HG02973 (cell line): ENCODE data around the gene ELP4.
A peak's percentile ranks its signal among the peaks of the same experiment; 100 is the strongest.
"Not testable (repeated sequence)": the region's sequence is repeated elsewhere in the genome, so short reads cannot be mapped to it uniquely, and the experiment has no call there.

Source experiments
- ATAC-seq: cut with Tn5 transposase; IDR thresholded peaks from one replicate; pipeline ENCODE4 v1.9.1; 2021; ENCODE audit warnings: moderate library complexity; ENCODE audit not compliant: unreplicated experiment

ELP4 gene

GRCh38 chr11:31509429-31510345, at the start of gene ELP4, which contains the start of gene IMMP1L:
ELP4 (plus strand) TSS chr11:31509767; CDS start chr11:31509785, 18 bp downstream.
IMMP1L (minus strand) TSS chr11:31509622; CDS start chr11:31463276, 46,346 bp downstream.
- peak; percentile 100 for ATAC-seq

DNA sequence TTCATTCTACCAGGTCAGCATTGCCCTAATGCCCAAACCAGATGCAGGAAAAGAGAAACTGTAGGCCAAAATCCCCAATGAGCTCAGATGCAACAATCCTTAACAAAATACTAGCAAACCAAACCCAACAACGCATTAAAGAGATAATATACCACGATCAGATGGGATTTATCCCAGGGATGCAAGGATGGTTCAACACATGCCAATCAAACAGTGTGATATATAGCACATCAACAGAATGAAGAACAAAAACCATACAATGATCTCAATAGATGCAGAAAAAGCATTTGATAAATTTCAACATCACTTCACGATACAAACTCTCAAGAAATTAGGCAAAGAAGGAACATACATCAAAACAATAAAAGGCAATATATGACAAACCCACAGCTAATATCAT, 45.1 kb upstream of the ELP4 start:
- no peak for ATAC-seq

GRCh38 chr11:31474083-31474482, 35.5 kb upstream of the ELP4 start:
- ATAC-seq, result no peak

DNA sequence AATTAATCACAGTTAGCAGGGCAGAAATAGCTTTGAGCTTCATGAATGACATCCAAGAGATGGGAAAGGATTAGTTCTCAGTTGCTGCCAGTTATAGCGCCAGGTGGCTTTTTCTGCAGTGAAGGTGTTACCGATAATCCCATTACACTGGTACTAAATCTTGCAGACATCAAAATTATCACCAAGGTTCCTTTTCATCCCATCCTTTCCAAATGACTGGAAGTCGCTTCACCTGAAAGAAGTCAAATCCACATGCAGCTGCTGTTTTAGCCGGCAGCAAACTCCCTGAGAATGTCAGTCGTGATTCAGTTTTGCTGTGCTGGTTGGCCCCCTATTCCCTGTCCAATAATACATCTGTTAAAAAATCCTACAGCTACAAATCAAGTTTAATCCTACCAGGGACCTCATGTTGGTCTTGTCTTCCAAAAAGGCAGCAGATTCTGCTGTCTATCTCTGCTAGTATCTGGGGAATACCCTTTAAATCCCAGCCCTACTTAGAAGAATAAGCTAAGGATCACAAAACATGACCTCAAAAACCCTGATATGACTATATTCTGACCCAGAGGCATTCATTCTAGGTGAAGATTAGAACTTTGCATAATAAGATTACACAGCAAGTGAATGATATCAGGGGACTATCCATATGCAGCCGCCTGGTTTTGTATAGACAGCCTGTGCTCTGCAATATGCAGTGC, 31.9 kb upstream of the ELP4 start:
- no peak for ATAC-seq

DNA sequence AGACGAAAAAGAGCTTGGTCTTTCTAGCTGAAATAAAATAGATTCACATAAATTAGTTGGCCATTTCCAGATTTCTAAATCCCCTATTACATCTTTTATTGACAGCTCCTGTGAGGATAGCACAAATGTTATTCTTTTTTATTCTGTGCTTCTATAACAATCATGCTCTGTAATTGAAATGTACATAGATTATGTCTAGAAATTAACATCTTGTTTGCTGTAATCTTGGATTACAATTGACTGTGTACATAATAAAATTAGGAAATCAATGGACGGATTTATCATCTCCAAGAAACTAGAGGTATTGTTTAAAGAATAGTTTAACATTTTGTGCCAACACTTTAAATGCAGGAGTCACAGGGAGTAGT, 31.4 kb upstream of the ELP4 start:
- no peak for ATAC-seq

- ATAC-seq, result no peak
Measured at GRCh38 chr11:31479066-31479465, 30.5 kb upstream of the ELP4 start.

DNA sequence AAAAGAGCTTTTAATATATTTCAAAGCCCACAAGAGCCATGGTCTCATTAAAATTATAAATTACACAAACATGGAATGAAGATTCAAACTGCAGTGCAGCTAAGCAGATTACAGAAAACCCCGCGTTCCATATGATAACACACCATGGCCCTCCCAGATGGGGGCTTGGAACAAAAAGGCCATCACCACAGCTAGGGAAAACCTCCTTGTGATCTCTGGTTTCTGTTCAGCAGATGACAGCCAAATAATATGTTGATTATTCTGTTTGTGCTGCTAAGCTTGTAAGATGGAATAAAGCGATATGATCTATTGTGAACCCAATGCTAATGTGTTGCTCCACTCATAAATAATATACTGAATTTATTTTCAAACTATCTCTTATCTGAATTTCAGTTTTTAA, 28.6 kb upstream of the ELP4 start:
- no peak for ATAC-seq

- ATAC-seq, result no peak
Measured at GRCh38 chr11:31484497-31484896, 25.1 kb upstream of the ELP4 start.

GRCh38 chr11:31487848-31488247, 21.7 kb upstream of the ELP4 start:
- no peak for ATAC-seq

DNA sequence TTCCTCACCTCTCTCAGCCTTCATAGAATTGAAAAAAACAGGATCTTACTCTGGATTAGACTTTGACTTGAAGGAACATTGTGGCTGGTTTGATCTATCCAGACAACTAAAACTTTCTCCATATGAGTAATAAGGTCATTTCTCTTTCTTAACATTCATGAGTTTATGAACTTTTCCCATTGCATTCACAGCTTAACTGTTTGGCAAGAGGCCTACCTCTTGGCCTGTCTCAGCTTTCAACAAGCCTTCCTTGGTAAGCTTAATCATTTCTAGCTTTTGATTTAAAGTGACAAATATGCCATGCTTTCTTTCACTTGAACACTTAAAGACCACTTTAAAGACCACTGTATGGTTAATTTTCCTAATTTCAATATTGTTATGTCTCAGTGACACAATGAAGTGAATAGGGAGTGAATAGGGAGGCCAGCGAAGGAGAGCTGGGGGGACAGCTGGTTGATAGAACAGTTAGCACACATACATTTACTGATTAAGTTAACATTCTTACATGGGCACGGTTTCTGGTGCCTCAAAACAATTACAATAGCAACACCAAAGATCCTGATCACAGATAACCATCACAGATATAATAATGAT, 17.1 kb upstream of the ELP4 start:
- ATAC-seq, result no peak

GRCh38 chr11:31493235-31493634, 16.3 kb upstream of the ELP4 start:
- ATAC-seq, result no peak

DNA sequence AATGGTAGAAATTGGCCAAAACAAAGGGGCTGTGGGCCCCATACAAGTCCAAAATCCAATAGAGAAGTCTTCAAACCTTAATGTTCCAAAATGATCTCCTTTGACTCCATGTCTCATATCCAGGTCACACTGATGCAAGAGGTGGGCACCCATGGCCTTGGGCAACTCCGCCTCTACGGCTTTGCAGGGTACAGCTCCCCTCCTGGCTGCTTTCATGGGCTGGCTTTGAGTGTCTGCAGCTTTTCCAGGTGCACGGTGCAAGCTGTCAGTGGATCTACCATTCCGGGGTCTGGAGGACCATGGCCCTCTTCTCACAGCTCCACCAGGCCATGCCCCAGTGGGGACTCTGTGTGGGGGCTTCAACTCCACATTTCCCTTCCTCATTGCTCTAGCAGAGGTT, 15.8 kb upstream of the ELP4 start:
- not testable (repeated sequence) for ATAC-seq

- ATAC-seq, result no peak
Measured at GRCh38 chr11:31499576-31500178, 9.9 kb upstream of the ELP4 start.

DNA sequence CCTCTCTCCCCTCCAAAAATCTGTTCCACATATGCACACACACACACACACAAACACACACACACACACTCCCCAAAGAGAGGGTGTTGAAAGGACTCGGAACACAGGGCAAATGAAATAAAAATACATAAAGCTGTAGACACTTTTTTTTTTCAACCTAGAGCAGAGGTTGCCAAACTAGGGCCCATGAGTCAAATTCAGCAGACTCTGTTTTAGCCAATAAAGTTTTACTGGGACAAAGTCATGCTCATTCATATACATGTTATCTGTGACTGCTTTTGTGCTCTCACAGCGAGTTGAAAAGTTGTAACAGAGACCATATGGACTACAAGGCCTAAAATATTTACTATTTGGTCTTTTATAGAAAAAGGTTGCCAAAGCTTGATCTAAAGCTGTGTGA, 9.0 kb upstream of the ELP4 start:
- ATAC-seq, result no peak

DNA sequence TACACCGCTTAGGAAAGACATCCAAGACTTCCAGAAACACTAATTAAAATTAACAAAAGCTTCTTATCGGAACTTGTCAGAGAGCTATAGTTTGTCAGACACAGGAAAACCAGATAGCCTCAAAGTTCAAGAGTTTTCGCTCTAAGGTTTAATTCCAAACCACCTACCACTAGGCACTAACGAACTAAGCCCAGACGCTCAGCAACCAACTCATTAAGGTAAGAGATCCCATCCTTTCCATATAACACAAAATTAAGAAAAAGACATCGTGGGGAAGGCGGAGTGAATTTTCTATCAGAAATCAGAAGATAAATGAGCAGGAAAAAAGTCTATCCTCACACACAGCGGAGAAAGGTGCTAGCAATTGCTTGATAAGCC, 527 bp upstream of the ELP4 start:
- ATAC-seq, result peak; percentile 7

- no peak for ATAC-seq
Measured at GRCh38 chr11:31512117-31512516, 2.5 kb downstream of the ELP4 start.

DNA sequence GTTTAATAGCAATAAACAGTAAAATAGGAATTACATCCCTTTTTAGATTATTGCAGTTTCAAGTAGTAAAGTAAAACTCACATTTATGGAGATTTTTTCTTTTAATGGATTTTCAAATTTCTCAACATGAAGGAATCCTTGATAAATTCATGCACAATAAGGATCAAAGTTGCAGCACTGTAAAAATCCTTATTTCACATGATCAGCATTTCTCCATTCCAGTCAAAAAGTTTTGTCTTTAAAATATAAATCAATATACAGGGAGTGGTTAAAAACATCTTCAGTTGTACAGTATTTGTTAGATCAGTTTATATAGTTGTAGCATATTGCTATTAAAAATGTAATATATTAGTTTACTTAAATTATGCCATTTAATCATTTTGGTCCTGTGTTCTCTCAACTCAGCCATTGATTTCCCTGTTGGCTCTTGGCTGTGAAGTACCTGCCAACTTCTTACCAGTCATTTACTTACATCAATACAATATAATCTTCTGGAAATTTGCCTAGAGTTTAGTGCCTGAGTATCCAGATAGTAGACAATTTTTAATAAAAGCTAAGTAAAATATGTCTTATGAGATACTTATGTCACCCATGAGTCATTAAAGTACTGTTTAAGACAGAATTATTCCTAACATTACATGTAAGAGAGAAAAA, 12.1 kb downstream of the ELP4 start:
- no peak for ATAC-seq

GRCh38 chr11:31529189-31529588, 19.6 kb downstream of the ELP4 start:
- no peak for ATAC-seq

GRCh38 chr11:31529701-31530100, 20.1 kb downstream of the ELP4 start:
- no peak for ATAC-seq

GRCh38 chr11:31531293-31531692, 21.7 kb downstream of the ELP4 start:
- no peak for ATAC-seq

GRCh38 chr11:31535479-31535878, 25.9 kb downstream of the ELP4 start:
- no peak for ATAC-seq
